K562 (cell line): ENCODE data around the gene ERCC1. TPM values are rescaled to one million over a fixed set of nuclear protein-coding genes. Genes with fewer than 3 reads are reported as not detected.

Experiments
- ATAC-seq: fragments of 200-7000 bp; cut with Tn5 transposase; 3 replicates; pipeline ENCODE4 v1.9.1; 2020; ENCODE audit warnings: moderate library complexity
- BruUV-seq: library from RNA; stranded (reverse); fragments of 400-500 nt; replicated peaks from 2 replicates; lab custom pipeline; 2021; lab: Mats Ljungman, UMichigan
- CTCF ChIA-PET: fragments of 300-600 bp; formaldehyde crosslinking; extraction: SDS; loops from one replicate; lab custom pipeline; 2021; ENCODE audit warnings: low intra/inter-chr PET ratio; lab: Yijun Ruan, JAX
- POLR2A ChIA-PET: fragments of 300-600, 350-650 bp; sonication (Branson Sonifier 250); formaldehyde crosslinking; extraction: SDS; loops from one replicate; lab custom pipeline; 2021; ENCODE audit warnings: antibody characterized with exemption, inconsistent platforms; lab: Yijun Ruan, JAX
- DNase-seq, 4 experiments: peaks; one replicate each; pipeline versions ENCODE4 v3.0.0 to v3.0.0-alpha.2; 2011 to 2018; ENCODE audit warnings: low spot score in 3 of 4, mixed read lengths in 3 of 4; ENCODE audit errors: extremely low read depth in 1 of 4
- FAIRE-seq: peaks from 2 replicates; lab custom pipeline; 2011; peaks lifted over from hg19 to GRCh38; lab: Jason Lieb, UNC
- H2AFZ ChIP-seq: 2 replicates; pipeline ENCODE4 v1.6.0; 2011; ENCODE audit warnings: low read depth, low read length, control low read depth, inconsistent platforms
- H3K27ac ChIP-seq: fragments of 200-600 bp; 3 replicates; pipeline ENCODE4 v1.8.0; 2011; ENCODE audit warnings: low read depth, mild to moderate bottlenecking, control low read depth, inconsistent platforms, low read length, moderate library complexity, mixed read lengths; ENCODE audit errors: extremely low read depth
- H3K27me3 ChIP-seq, 2 experiments: fragments of 300-600 bp in 1 of 2; 2 replicates in 1 of 2; 3 replicates in 1 of 2; pipeline versions ENCODE4 v1.6.0 to v1.8.0; 2011; ENCODE audit warnings: inconsistent platforms in 2 of 2, low read length in 2 of 2, mild to moderate bottlenecking in 1 of 2, mixed read lengths in 1 of 2, moderate library complexity in 1 of 2; ENCODE audit not compliant: control insufficient read depth in 2 of 2, insufficient read depth in 2 of 2
- H3K36me3 ChIP-seq: fragments of 300-600 bp; 3 replicates; pipeline ENCODE4 v1.8.0; 2011; ENCODE audit warnings: mild to moderate bottlenecking, low read length, inconsistent platforms; ENCODE audit not compliant: control insufficient read depth, insufficient read depth
- H3K4me1 ChIP-seq, 2 experiments: fragments of 200-600 bp in 1 of 2; replicated peaks in 1 of 2; 2 replicates in 1 of 2; 3 replicates in 1 of 2; pipeline versions ENCODE4 v1.5.1 to v1.8.0; 2011; ENCODE audit warnings: inconsistent platforms in 2 of 2, low read length in 2 of 2, mild to moderate bottlenecking in 1 of 2, mixed read lengths in 1 of 2, moderate library complexity in 1 of 2; ENCODE audit not compliant: control insufficient read depth in 2 of 2, insufficient read depth in 2 of 2
- H3K4me2 ChIP-seq: 2 replicates; pipeline ENCODE4 v1.6.1; 2011; ENCODE audit warnings: low read length, control low read depth, inconsistent platforms, mixed read lengths; ENCODE audit not compliant: insufficient read depth
- H3K4me3 ChIP-seq: fragments of 200-600 bp; sonication (generic), shearing (Covaris generic); 2 replicates; pipeline ENCODE4 v1.5.1; 2016; ENCODE audit warnings: control low read depth, inconsistent platforms
- H3K79me2 ChIP-seq: fragments of 200-600 bp; 3 replicates; pipeline ENCODE4 v1.8.0; 2011; ENCODE audit warnings: low read length, inconsistent platforms; ENCODE audit not compliant: control insufficient read depth, insufficient read depth
- H3K9ac ChIP-seq, 2 experiments: 2 replicates each; pipeline versions ENCODE4 v1.6.0 to v1.6.1; 2011; ENCODE audit warnings: low read depth in 2 of 2, low read length in 2 of 2, control low read depth in 1 of 2, inconsistent platforms in 1 of 2, mild to moderate bottlenecking in 1 of 2, mixed read lengths in 1 of 2; ENCODE audit not compliant: insufficient read depth in 1 of 2
- H3K9me1 ChIP-seq: one replicate; pipeline ENCODE4 v1.6.0; 2011; ENCODE audit warnings: inconsistent platforms, mild to moderate bottlenecking, low read length, moderate library complexity; ENCODE audit not compliant: control insufficient read depth, insufficient read depth
- H3K9me3 ChIP-seq: replicated peaks from 2 replicates; pipeline ENCODE4 v1.5.1; 2011; ENCODE audit warnings: low read depth, low read length, inconsistent platforms; ENCODE audit not compliant: control insufficient read depth, insufficient read depth
- H4K20me1 ChIP-seq: replicated peaks from 2 replicates; pipeline ENCODE4 v1.6.1; 2011; ENCODE audit warnings: low read length, inconsistent platforms, mixed read lengths; ENCODE audit not compliant: control insufficient read depth, insufficient read depth
- EWSR1 ChIP-seq: fragments of 450-650 bp; IDR thresholded peaks from 2 replicates; pipeline ENCODE4 v1.6.1; 2018; ENCODE audit warnings: borderline replicate concordance, mild to moderate bottlenecking, low read depth, moderate library complexity; ENCODE audit not compliant: partially characterized antibody
- FIP1L1 ChIP-seq: fragments of 200-400 bp; formaldehyde crosslinking; IDR thresholded peaks from 2 replicates; pipeline ENCODE4 v1.6.1; 2018; ENCODE audit warnings: mild to moderate bottlenecking, low read depth, low read length; ENCODE audit not compliant: poor library complexity, severe bottlenecking
- NR1H2 ChIP-seq: sonication (generic); formaldehyde crosslinking; IDR thresholded peaks from 2 replicates; pipeline ENCODE4 v1.4.0; 2020; ENCODE audit warnings: mild to moderate bottlenecking, missing genetic modification reagents
- POLR2G ChIP-seq: fragments of 200-400 bp; formaldehyde crosslinking; IDR thresholded peaks from 2 replicates; pipeline ENCODE4 v1.6.1; 2017; ENCODE audit warnings: low read depth, mild to moderate bottlenecking, antibody characterized with exemption, low read length, moderate library complexity
- RAD21 ChIP-seq, 2 experiments: fragments of 250-450 bp in 1 of 2; fragments of 450-650 bp in 1 of 2; sonication (Bioruptor Pico) in 1 of 2; formaldehyde crosslinking in 1 of 2; IDR thresholded peaks in 1 of 2; conservative IDR thresholded peaks in 1 of 2; 2 replicates each; pipeline versions ENCODE4 v1.4.0 to v1.8.0; 2020 to 2022; ENCODE audit warnings: mild to moderate bottlenecking in 2 of 2, moderate library complexity in 1 of 2
- RBFOX2 ChIP-seq: fragments of 200-400 bp; formaldehyde crosslinking; IDR thresholded peaks from 2 replicates; pipeline ENCODE4 v1.6.1; 2017; ENCODE audit warnings: low read depth, mild to moderate bottlenecking, low read length, moderate library complexity
- TBP ChIP-seq: optimal IDR thresholded peaks from 2 replicates; pipeline ENCODE3; 2011; ENCODE audit warnings: low read depth, low read length, improper control_type of control experiment
- TCF15 ChIP-seq: fragments of 250-450 bp; sonication (Bioruptor Pico); IDR thresholded peaks from 2 replicates; pipeline ENCODE4 v1.8.0; 2022; ENCODE audit warnings: moderate library complexity, mild to moderate bottlenecking, inconsistent platforms
- ZBTB17 ChIP-seq: fragments of 450-650 bp; formaldehyde crosslinking; IDR thresholded peaks from 2 replicates; pipeline ENCODE4 v1.4.0; 2020; ENCODE audit warnings: mild to moderate bottlenecking
- ZSCAN32 ChIP-seq: fragments of 450-650 bp; formaldehyde crosslinking; IDR thresholded peaks from 2 replicates; pipeline ENCODE4 v1.4.0; 2020; ENCODE audit warnings: mild to moderate bottlenecking, moderate library complexity
- WGBS: fragments of 100-300 bp; shearing (Covaris generic); methylation state at CpG from one replicate; pipeline ENCODE4 v1.1.6; 2016; ENCODE audit warnings: low coverage, mixed read lengths; ENCODE audit not compliant: insufficient coverage; ENCODE audit errors: missing lambda C conversion rate; 5-methylcytosine and 5-hydroxymethylcytosine counted together
- in situ Hi-C: fragments of 300-500 bp; cut with MboI; formaldehyde crosslinking; loops from 4 replicates; pipeline ENCODE4 v1.15.0; 2018; ENCODE audit warnings: inconsistent platforms, mixed read lengths
- intact Hi-C: fragments of 100-400 bp; cut with micrococcal nuclease; formaldehyde crosslinking; loops from 2 replicates; pipeline ENCODE4 v1.14.2; 2022
- polyA plus RNA-seq, 8 experiments: library from polyadenylated mRNA; depleted of rRNA in 4 of 8; stranded (reverse) in 5 of 8; unstranded in 3 of 8; fragments of >200 nt; fragmentation: Nextera tagmentation in 2 of 8; fragmentation: Illumina TruSeq in 1 of 8; extraction: Ambion mirVana in 2 of 8; extraction: Trizol in 1 of 8; gene quantifications; 2 replicates each; pipeline versions ENCODE4 v1.2.1 to v1.2.3, GENCODE V29; 2011 to 2014; ENCODE audit warnings: inconsistent platforms in 1 of 8, missing spikeins in 1 of 8
- total RNA-seq, 7 experiments: library from RNA; depleted of rRNA in 6 of 7; stranded (reverse); fragments of >200 nt in 6 of 7; fragmentation: Illumina TruSeq in 2 of 7; extraction: Trizol in 2 of 7; gene quantifications; 2 replicates each; pipeline versions ENCODE4 v1.2.1 to v1.2.3, GENCODE V29; 2011 to 2021; ENCODE audit warnings: low replicate concordance in 1 of 7
- TF ChIP-seq, protein P1 (sequence below): fragments of 450-650 bp; IDR thresholded peaks from 2 replicates; pipeline ENCODE4 v1.6.1; 2016
- TF ChIP-seq, protein P2 (sequence below): sonication (generic); formaldehyde crosslinking; IDR thresholded peaks from 2 replicates; pipeline ENCODE4 v1.8.0; 2023; ENCODE audit warnings: mild to moderate bottlenecking, missing genetic modification reagents

The ERCC1 gene
- total and polyA plus RNA-seq, 9 of the 15 experiments (the other 6 are each of a cell fraction or from before 2014, with no cell fraction given), result 9.3 to 92.6 (median 60.0) TPM

GRCh38 chr19:45363861-45364459 lies 59.8 kb downstream of the ERCC1 start (continued):
- TF ChIP-seq TBP (no peak), TCF15 (CRISPR knock-in tag) (no peak), ZSCAN32 (no peak), NR1H2 (CRISPR knock-in tag) (no peak), FIP1L1 (no peak), EWSR1 (no peak)

DNA sequence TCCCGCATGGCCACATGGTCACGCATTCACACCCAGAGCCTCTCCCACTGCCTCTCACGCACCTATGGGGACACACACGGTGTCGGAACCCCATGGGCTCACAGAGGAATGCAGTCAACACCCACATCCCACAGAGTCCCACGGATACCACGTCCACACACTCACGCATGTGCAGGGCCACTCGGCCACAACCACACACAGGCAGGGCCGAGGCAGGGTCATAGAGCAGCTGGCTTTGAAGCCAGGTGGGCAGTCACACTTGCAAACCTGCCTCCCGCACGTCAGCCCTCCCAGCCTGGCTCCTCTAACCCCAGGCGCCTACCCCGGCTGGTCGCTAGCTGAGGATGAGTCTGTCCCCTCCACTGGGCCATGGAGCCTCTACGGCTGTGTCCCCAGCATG lies 61.4 kb downstream of the ERCC1 start:
- no peak for FAIRE-seq
- H3K9ac ChIP-seq, result 0 out of 4 replicates have a peak overlapping the region, but pooled peaks of 1 of the 2 experiments have one; percentile 2
- no peak overlapping the region for H2AFZ ChIP-seq
- DNase-seq, result no peak
- no peak for ATAC-seq
- no peak overlapping the region; the same call in 2 of the 3 replicates for H3K27ac ChIP-seq
- ChIA-PET POLR2A (no interaction called here), CTCF (no interaction called here)
- no TSS peak for BruUV-seq
- no peak for TF ChIP-seq RAD21 (CRISPR knock-in tag; conservative IDR thresholded peaks at IDR 0.05 in 1 of 2, IDR thresholded peaks at IDR 0.05 in 1 of 2)
- TF ChIP-seq, protein P1, sequence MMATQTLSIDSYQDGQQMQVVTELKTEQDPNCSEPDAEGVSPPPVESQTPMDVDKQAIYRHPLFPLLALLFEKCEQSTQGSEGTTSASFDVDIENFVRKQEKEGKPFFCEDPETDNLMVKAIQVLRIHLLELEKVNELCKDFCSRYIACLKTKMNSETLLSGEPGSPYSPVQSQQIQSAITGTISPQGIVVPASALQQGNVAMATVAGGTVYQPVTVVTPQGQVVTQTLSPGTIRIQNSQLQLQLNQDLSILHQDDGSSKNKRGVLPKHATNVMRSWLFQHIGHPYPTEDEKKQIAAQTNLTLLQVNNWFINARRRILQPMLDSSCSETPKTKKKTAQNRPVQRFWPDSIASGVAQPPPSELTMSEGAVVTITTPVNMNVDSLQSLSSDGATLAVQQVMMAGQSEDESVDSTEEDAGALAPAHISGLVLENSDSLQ, result no peak
- TF ChIP-seq, protein P2, sequence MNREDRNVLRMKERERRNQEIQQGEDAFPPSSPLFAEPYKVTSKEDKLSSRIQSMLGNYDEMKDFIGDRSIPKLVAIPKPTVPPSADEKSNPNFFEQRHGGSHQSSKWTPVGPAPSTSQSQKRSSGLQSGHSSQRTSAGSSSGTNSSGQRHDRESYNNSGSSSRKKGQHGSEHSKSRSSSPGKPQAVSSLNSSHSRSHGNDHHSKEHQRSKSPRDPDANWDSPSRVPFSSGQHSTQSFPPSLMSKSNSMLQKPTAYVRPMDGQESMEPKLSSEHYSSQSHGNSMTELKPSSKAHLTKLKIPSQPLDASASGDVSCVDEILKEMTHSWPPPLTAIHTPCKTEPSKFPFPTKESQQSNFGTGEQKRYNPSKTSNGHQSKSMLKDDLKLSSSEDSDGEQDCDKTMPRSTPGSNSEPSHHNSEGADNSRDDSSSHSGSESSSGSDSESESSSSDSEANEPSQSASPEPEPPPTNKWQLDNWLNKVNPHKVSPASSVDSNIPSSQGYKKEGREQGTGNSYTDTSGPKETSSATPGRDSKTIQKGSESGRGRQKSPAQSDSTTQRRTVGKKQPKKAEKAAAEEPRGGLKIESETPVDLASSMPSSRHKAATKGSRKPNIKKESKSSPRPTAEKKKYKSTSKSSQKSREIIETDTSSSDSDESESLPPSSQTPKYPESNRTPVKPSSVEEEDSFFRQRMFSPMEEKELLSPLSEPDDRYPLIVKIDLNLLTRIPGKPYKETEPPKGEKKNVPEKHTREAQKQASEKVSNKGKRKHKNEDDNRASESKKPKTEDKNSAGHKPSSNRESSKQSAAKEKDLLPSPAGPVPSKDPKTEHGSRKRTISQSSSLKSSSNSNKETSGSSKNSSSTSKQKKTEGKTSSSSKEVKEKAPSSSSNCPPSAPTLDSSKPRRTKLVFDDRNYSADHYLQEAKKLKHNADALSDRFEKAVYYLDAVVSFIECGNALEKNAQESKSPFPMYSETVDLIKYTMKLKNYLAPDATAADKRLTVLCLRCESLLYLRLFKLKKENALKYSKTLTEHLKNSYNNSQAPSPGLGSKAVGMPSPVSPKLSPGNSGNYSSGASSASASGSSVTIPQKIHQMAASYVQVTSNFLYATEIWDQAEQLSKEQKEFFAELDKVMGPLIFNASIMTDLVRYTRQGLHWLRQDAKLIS, result no peak
- peak; percentile 31 for TF ChIP-seq POLR2G
- no peak for TF ChIP-seq ZBTB17 (CRISPR knock-in tag)
- peak; percentile 53 for TF ChIP-seq RBFOX2
- H3K9me3 ChIP-seq, result no peaks in the 10 kb centered on the region
- H3K36me3 ChIP-seq, result peaks cover 68% of the 10 kb centered on the region; the same call in 2 of the 3 replicates
- WGBS, result 92% methylated on average over 15 of the region's 16 CpGs
- in situ Hi-C loops, result no loop called here
- no peaks in the 10 kb centered on the region for H3K79me2 ChIP-seq
- no peaks in the 10 kb centered on the region for H3K27me3 ChIP-seq
- no peak overlapping the region for H3K4me2 ChIP-seq
- H3K4me3 ChIP-seq, result no peak overlapping the region
- H3K4me1 ChIP-seq, result peaks cover 0 to 31% of the 10 kb centered on the region in 2 experiments; a peak in 2 of 5 replicates
- intact Hi-C loops, result no loop called here
- 0 out of 2 replicates have a peak, but pooled peaks cover 3% of the 10 kb centered on the region for H4K20me1 ChIP-seq
- H3K9me1 ChIP-seq, result no peaks in the 10 kb centered on the region
